GM21423 (cell line): ENCODE data around the gene DDC.

Source experiments
- ATAC-seq: cut with Tn5 transposase; IDR thresholded peaks from one replicate; pipeline ENCODE4 v1.9.1; 2021; ENCODE audit warnings: mild to moderate bottlenecking, moderate library complexity; ENCODE audit not compliant: unreplicated experiment

DDC gene

DNA sequence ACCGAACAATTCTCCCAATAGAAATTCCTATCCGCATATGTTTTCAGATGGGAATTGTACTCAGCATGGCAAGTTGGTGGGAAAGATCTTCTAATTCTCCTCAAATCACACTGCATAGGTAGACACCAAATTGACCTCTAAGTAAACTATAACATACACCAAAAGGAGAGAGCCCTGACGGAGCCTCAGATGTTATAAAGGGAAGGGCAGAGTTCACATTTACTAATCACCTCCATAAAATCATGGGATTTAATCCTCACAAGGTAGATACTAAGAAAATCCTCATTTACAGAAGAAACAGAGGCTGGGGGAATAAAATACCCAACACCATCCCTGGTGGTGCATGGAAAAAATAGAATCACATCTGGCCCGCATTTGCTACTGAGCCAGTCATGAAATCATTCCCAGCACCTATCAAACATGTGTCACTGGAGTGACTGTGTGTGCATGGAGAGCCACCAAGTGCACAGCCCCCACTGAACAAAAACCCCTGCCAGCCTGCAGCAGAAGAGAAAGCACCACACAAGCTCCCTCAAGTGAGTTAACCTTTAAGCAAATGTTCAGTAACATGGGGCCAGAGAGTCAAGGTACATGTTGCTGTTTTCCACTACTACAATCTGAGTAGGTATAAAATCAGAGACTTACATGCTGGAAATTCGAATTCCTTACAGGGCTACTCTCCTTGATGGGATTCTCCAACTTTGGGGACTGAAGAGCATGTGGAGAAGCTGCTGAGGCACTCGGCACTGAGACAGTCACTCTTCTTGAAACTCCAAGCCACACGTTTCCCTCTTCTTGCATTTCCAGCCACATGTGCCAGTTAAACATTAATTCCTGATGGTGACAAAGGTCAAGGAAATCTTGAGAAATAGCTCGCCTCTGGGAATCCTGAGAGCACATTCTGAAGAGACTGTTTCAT lies at the start of gene DDC:
Gene DDC, minus strand, starts transcription at position 766 of the 919 bp plus-strand sequence. CDS start 21,320 bp downstream, outside the sequence.
- ATAC-seq, result no peak

DNA sequence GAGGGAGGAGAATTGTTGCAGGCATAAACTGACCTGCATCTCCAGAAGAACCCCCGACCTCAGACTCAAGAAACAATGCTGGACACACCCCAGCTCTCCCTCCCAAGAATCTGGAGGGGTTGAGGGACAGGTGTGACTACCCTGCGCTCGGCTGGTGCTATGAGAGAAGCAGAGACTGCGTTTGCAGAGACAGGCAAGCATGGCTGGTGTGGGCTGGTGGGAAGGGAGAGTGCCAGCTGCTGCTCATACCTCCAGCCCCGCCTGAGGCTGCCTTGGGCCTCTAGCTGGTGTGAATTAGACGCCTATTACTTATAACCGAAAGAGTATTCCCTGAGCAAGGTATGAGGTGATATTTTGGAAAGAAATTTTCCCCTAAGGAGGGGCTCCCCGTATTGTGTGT lies 48.3 kb upstream of the DDC start:
- no peak for ATAC-seq

DNA sequence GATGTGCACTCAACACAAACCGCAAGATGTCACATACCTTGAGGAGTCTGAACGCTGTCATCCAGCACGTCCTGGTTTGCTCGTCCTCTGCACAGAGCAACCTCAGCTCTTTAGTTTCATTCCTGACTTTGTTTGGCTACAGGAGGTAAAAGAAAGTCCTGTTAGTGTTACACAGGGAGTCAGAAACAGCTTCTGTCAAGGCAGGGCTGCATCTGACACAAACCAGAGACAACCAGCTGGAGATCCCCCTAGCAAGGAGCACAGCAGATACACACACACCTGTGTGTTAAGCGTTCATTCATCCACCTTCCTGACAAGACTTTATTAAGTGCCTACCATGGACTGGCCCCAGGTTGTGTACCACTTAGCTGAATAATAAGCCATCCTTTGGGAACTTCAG lies 47.5 kb upstream of the DDC start:
- ATAC-seq, result no peak

- peak; percentile 66 for ATAC-seq
Observed at GRCh38 chr7:50610521-50611277, 45.5 kb upstream of the DDC start.

DNA sequence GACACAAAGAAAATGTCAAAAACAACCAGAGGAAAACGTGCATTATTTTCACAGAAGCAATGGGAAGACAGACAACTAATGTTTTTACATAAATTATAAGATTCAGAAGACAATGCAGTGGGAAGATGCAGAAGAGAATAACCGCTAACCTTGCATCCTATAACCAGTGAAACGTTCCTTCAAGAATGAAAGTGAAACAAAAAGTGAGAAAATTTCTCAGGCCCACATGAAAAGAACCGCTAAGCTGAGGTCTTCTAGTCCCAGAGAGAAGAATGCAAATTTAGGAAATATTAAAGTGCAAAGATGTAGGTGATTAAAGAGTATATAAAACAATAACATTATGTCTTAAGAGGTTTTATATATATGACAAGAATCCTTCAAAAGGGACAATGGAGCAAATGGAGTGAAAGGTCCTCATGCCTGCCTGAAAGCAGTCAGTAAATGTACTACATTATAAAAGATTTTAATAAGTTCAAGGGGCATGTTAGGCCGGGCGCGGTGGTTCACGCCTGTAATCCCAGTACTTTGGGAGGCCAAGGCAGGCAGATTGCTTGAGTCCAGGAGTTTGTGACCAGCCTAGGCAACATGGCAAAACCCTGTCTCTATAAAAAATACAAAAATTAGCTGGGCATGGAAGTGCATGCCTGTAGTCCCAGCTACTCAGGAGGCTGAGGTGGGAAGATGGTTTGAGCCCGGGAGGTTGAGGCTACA lies 43.1 kb upstream of the DDC start:
- no peak for ATAC-seq

GRCh38 chr7:50607524-50608125 lies 42.4 kb upstream of the DDC start:
- no peak for ATAC-seq

DNA sequence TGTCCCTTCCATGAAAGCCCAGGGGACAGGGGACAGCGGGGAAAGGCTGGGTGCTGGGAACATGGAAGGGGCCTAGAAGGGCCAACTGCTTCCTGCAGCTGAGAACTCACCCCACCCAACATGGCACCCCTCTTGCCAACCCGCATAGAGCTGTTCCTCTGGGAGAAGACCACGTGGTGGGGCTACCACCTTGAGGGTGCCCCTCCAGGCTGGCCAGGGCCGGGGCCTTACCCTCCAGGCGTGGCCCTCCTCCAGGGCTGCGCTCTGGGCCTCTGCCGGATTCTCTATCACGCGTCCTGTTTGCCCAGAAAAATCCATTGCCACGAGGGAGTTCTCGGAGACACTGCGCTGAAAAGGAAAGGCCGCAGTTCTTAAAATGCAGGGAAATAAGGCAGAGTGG lies 39.9 kb upstream of the DDC start:
- no peak for ATAC-seq

DNA sequence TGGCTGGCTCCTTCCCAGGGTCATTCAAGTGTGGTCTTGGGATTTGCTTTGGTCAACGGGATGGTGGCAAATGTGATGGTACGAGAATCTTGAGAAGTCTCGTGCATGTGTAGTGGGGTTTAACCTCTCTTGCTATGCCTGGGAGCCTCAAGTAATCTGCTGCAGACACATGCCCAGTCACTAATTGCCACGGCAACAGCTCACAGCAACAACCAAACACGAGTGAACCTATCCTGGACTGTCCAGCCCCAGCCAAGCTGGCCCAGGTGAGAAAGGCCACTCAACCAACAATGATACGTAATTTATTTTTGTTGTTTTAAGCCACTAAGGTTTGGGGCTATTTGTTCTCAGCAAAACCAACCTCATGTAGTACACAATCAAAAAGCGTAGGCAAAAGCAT lies 38.1 kb upstream of the DDC start:
- ATAC-seq, result no peak

DNA sequence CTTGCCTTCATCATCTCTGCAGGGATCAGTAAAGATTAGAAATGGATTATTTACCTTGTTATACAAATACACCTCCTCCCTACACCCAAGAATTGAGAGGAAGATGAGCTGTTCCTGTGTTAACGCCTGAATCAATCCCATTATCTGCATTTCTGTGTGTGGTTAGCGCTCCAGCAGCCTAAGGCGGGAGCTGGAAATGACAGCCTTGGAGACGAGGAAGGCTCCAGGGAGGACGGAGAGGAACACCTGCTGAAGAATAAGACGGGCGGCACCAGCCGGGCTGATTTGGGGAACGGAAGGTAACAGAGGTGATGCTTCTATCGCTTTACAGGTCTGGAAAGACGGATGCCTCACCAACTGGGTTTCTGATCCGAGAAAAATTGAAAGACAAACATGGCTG lies 34.2 kb upstream of the DDC start:
- ATAC-seq, result no peak

DNA sequence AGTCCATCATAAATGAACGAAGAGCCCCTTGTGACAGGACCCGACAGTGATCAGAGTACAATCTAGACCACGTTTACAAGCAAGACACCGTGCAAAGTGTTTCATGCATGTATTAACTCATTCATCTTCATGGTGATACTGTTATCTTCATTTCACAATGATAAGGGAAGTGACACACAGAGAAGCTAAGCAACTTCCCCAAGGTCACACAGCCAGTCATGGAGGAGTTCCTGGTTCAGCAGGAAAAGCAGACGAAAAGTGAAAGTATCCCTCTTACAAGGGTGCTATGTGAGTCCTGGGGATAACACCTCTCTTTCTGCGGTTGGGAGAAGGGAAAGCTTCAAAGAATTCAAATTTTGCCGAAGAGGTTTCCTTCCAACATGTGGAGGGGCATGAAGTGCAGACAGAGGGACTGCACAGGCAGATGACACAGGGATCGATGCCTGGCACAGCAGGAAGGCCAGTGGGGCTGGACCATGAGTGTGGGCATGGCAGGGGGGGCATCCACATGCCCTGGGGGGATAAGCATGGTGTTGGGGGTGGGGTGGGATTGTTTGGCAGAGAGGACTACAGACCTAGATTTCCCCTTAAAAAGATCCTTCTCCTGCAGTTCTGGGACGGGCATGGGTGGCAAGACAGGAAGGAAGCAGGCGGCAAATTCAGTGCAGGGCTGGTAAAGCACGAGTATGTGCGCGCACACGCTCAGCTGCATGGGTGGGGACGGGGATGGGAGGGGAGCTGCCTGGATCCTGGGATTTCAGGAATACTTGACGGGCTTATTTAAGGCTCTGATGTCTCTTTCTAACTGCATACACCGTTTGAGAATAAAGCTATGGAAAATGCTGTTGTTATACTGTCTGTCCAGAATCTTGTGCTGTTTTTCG lies 33.5 kb upstream of the DDC start:
- ATAC-seq, result no peak

- ATAC-seq, result no peak
Observed at GRCh38 chr7:50596484-50596883, 31.3 kb upstream of the DDC start.

DNA sequence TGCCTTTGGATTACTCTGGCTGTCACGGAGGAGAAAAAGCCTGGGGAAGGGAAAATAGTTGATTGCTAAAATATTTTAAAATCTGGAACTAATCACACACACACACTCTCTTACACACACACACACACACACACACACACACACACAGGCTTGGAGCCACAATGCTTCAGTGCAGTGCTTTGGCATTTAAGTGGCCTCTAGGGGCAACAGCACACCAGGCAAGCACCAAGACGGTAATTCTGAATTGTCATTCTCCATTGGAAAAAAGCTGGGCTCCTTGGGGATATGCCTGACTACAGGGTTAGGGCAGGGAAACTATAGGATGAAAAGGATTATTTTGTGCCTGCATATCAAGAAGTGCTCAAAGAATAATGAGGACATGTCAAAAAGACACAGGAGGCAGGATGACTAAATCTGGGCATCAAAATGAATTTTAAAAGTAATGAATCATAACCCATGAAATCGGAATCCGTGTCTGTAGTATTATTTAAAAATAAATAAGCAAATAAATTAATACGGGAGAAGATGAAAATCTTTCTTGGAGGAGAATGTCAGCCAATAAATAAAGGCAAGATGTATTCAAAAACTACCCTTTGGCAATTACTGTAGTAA lies 30.4 kb upstream of the DDC start:
- no peak for ATAC-seq

GRCh38 chr7:50594734-50595485 lies 29.7 kb upstream of the DDC start:
- ATAC-seq, result peak; percentile 34

DNA sequence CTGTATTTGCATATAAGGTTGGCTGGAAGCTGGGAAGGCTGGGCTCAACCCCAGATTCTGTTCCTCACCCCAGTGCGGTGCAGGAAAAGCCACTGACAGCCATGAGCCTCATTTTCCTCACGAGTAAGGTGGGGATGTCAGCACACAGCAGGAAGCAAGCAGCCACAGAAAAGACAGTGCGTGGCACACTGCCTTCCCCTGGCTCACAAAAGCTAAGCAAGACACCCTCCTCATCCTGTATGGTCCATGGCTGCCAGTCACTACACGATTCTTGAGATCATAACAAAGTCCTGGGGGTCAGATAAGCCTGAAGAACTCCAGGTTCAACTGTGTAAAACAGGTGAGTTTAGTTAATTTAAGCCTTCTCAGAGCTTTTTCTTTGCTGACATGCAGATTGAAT lies 28.9 kb upstream of the DDC start:
- ATAC-seq, result no peak

- ATAC-seq, result no peak
Observed at GRCh38 chr7:50592940-50593339, 27.7 kb upstream of the DDC start.

DNA sequence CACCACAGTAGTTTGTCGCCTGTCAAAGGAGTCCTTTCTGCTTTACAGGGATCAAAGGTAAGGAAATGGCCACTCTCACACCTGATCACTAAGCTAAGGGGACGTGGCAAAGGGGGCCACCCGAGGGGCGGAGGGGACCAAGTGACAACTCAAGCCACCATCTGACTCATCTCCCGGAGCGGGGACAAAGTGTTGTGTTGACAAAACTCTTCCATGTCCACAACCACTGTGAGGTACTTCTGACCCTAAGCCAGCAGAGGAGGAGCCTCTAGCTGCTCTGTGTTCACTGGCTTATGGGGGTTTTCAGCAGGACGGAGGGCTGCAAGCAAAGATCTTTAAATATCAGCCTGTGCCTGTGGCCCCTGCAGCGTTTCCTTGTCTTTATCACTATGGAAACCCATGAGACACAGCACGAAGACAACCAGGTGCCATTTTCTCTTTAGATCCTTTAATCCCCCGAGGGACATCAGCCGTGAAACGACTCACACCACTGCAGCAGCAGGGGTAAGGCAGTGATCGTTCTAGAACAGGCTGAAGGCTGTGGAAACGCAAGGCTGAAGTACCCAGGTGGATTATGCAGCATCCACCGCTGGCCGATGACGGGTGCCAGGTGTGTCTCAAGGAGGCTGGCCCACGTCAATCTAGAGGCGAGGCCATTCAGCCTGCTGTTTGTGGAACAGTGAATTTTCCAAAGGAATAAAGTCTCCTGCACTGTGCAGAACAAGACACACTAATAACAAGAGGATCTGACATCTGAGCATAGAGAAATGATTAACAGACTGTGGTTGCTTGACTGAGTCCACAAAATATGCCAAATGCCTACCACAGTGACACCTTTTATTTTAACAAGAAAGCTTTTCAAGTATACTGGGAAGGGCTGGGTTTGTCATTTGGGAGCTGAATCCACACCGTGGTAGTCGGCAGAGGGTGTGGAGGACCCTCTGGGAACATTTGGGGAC lies 26.6 kb upstream of the DDC start:
- peak; percentile 62 for ATAC-seq

DNA sequence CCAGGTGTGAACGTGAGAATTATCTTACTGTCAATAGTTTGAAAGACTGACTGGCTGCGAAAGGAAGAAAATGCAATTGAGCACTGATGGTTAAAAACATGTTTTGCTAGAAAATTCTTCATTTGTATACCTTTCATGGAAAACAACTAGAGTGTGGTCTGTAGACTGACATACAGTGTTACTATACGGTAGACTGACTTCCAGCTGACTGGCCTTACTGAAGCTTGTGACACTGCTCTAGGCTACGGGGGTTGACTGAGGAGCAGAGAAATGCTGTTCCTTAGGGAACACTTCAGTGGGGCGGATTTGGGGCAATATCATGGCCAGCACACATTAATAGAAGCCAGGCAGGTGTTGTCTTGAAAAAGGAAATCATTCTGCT lies 25.9 kb upstream of the DDC start:
- ATAC-seq, result no peak

GRCh38 chr7:50590535-50590934 lies 25.3 kb upstream of the DDC start:
- ATAC-seq, result no peak
